Activated CD4-positive, alpha-beta T cell treated with anti-CD3 and anti-CD28 coated beads, Interleukin-2, amount 10 ng/mL, durations not matched to agents 7 days and 5 days (primary cell): ENCODE measurements around the gene CCDC40. TPM values are rescaled to one million over a fixed set of nuclear protein-coding genes. Genes with fewer than 3 reads are reported as not detected.
A peak's percentile ranks its signal among the peaks of the same experiment; 100 is the strongest.

Source experiments
- CTCF ChIA-PET: fragments of 350-600 bp; sonication (Branson Sonifier 250); formaldehyde crosslinking; loops from one replicate; lab custom pipeline; 2021; ENCODE audit warnings: antibody characterized with exemption; lab: Charles Lee
- POLR2A ChIA-PET: fragments of 350-600 bp; sonication (Branson Sonifier 250); formaldehyde crosslinking; loops from one replicate; lab custom pipeline; 2021; ENCODE audit warnings: antibody characterized with exemption; lab: Charles Lee
- DNase-seq: peaks from one replicate; pipeline ENCODE4 v3.0.0-alpha.2; 2020
- H3K27ac Mint-ChIP-seq: one replicate; pipeline ENCODE4 v1.8.0; 2021; ENCODE audit warnings: mild to moderate bottlenecking, moderate library complexity, mixed read lengths
- H3K27me3 Mint-ChIP-seq: one replicate; pipeline ENCODE4 v1.8.0; 2021; ENCODE audit warnings: mixed read lengths
- H3K36me3 Mint-ChIP-seq: one replicate; pipeline ENCODE4 v1.8.0; 2021; ENCODE audit warnings: low read depth, mixed read lengths
- H3K4me1 Mint-ChIP-seq: one replicate; pipeline ENCODE4 v1.8.0; 2021; ENCODE audit warnings: mixed read lengths
- H3K4me3 Mint-ChIP-seq: one replicate; pipeline ENCODE4 v1.8.0; 2021; ENCODE audit warnings: mild to moderate bottlenecking, moderate library complexity, mixed read lengths
- H3K9me3 Mint-ChIP-seq: one replicate; pipeline ENCODE4 v1.8.0; 2021; ENCODE audit warnings: mixed read lengths
- microRNA-seq: library from miRNA; unstranded; fragments of <30 nt; microRNA quantifications from one replicate; pipeline ENCODE4 v1.2.0, GENCODE V29; 2021; ENCODE audit warnings: borderline microRNAs expressed, borderline replicate concordance
- total RNA-seq, 2 experiments: library from RNA; stranded (reverse); gene quantifications; one replicate each; pipeline ENCODE4 v1.2.3, GENCODE V29; 2021

The CCDC40 gene
- total RNA-seq, 2 experiments from 2014 or later: not detected

GRCh38 chr17:80146121-80147034 lies 109.9 kb downstream of the CCDC40 start:
- ChIA-PET POLR2A (interaction anchor here (0.7 to 1.0 kb wide), 2 partner anchors 114 to 117 kb away, joined by 3 read pairs; partner anchors contain the start of gene RNF213), CTCF (interaction anchor here (0.6 to 1.2 kb wide), 3 partner anchors 8 to 123 kb away, joined by 3 to 6 read pairs (median 3); partner anchors contain the start of gene GAA)
- Mint-ChIP-seq H3K27ac (peak overlapping the region; percentile 98), H3K36me3 (peaks cover 29% of the 10 kb centered on the region), H3K27me3 (no peaks in the 10 kb centered on the region), H3K4me1 (peaks cover 44% of the 10 kb centered on the region), H3K4me3 (peak overlapping the region; percentile 80), H3K9me3 (peaks cover 5% of the 10 kb centered on the region)
- DNase-seq: peak; percentile 40

- peaks cover 47% of the 10 kb centered on the region for H3K4me1 Mint-ChIP-seq
- peak within 1 kb of the TSS; percentile 98 for H3K27ac Mint-ChIP-seq
- no peaks in the 10 kb centered on the region for H3K27me3 Mint-ChIP-seq
- peaks cover 27% of the 10 kb centered on the region for H3K36me3 Mint-ChIP-seq
- H3K4me3 Mint-ChIP-seq: peak within 1 kb of the TSS; percentile 80
- DNase-seq: peak; percentile 98
- ChIA-PET CTCF (interaction anchor here (1.1 kb wide), 1 partner anchor 72 kb away, joined by 3 read pairs; the partner anchor contains the start of gene SGSH), POLR2A (no interaction called here)
- H3K9me3 Mint-ChIP-seq: peaks cover 10% of the 10 kb centered on the region
Observed at GRCh38 chr17:80147035-80147822, 110.8 kb downstream of the CCDC40 start, which contains the start of gene EIF4A3. TSS of gene EIF4A3 (minus strand) at chr17:80147128. CDS start at chr17:80146961, 167 bp downstream.

Small RNA genes within 50 kb of the gene (microRNA-seq; reads per million reads assigned to microRNA genes)
- gene MIR1268B: not detected

Other genes with a start within 250 kb of the CCDC40 start
- 1 to 10 TPM; 4.3 to 6.4 TPM for gene CBX8, start 239.6 kb upstream of the CCDC40 start, total RNA-seq
- 10 to 100 TPM; 35.0 TPM for gene CBX4, start 197.2 kb upstream of the CCDC40 start, total RNA-seq
- gene TBC1D16, start 770 bp upstream of the CCDC40 start, total RNA-seq: 1 to 10 TPM in 1 of 2 experiments, under 1 TPM in 1; 0.74 to 1.2 TPM
- 10 to 100 TPM; 14.7 to 16.3 TPM for gene GAA, start 64.9 kb downstream of the CCDC40 start, total RNA-seq
- 100 to 1,000 TPM; 148 to 157 TPM for gene EIF4A3, start 110.5 kb downstream of the CCDC40 start, total RNA-seq
- gene CARD14, start 133.4 kb downstream of the CCDC40 start, total RNA-seq: not detected
- gene SGSH, start 183.7 kb downstream of the CCDC40 start, total RNA-seq: 10 to 100 TPM; 31.5 to 34.3 TPM
- gene SLC26A11, start 183.8 kb downstream of the CCDC40 start, total RNA-seq: 1 to 10 TPM; 5.9 to 6.1 TPM
- gene RNF213, start 224.2 kb downstream of the CCDC40 start, total RNA-seq: 100 to 1,000 TPM; 579 to 602 TPM